ENCODE measurements around the gene MAN1A2. TPM values are rescaled to one million over a fixed set of nuclear protein-coding genes. Genes with fewer than 3 reads are reported as not detected.

MAN1A2 gene
- polyA plus RNA-seq, 3 donors, result 47.2 to 51.4 (median 48.7) TPM

GRCh38 chr1:117481410-117481809 is 114.2 kb downstream of the MAN1A2 start:
- no peak for DNase-seq (ENCODE audit: low read depth in 3 of 3, low spot score in 2 of 3)

- DNase-seq (ENCODE audit: low read depth in 3 of 3, low spot score in 2 of 3), result no peak
These were observed 126.7 kb downstream of the MAN1A2 start for GRCh38 chr1:117493906-117494305.

- DNase-seq (ENCODE audit: low read depth in 3 of 3, low spot score in 2 of 3), result no peak
These were observed 127.8 kb downstream of the MAN1A2 start for GRCh38 chr1:117495068-117495467.

GRCh38 chr1:117499071-117499470 is 131.8 kb downstream of the MAN1A2 start:
- no peak for DNase-seq (ENCODE audit: low read depth in 3 of 3, low spot score in 2 of 3)

GRCh38 chr1:117500584-117500983 is 133.3 kb downstream of the MAN1A2 start:
- DNase-seq (ENCODE audit: low read depth in 3 of 3, low spot score in 2 of 3), result no peak

- no peak for DNase-seq (ENCODE audit: low read depth in 3 of 3, low spot score in 2 of 3)
These were observed 134.0 kb downstream of the MAN1A2 start for GRCh38 chr1:117501281-117501680.

- no peak for DNase-seq (ENCODE audit: low read depth in 3 of 3, low spot score in 2 of 3)
These were observed 144.0 kb downstream of the MAN1A2 start for GRCh38 chr1:117511273-117511672.

- DNase-seq (ENCODE audit: low read depth in 3 of 3, low spot score in 2 of 3), result peak in 1 of 3 donors; percentile 13
These were observed 145.6 kb downstream of the MAN1A2 start for GRCh38 chr1:117512728-117513321.

GRCh38 chr1:117523111-117523510 is 155.9 kb downstream of the MAN1A2 start:
- no peak for DNase-seq (ENCODE audit: low read depth in 3 of 3, low spot score in 2 of 3)

GRCh38 chr1:117527074-117527473 is 159.8 kb downstream of the MAN1A2 start:
- no peak for DNase-seq (ENCODE audit: low read depth in 3 of 3, low spot score in 2 of 3)

- no peak for DNase-seq (ENCODE audit: low read depth in 3 of 3, low spot score in 2 of 3)
These were observed 160.4 kb downstream of the MAN1A2 start for GRCh38 chr1:117527566-117528102.

- DNase-seq (ENCODE audit: low read depth in 3 of 3, low spot score in 2 of 3), result no peak
These were observed 162.4 kb downstream of the MAN1A2 start for GRCh38 chr1:117529683-117530082.

GRCh38 chr1:117531222-117531621 is 164.0 kb downstream of the MAN1A2 start:
- no peak for DNase-seq (ENCODE audit: low read depth in 3 of 3, low spot score in 2 of 3)

GRCh38 chr1:117534995-117535467 is 167.8 kb downstream of the MAN1A2 start:
- peak; percentile 32 to 47 (median 43) for DNase-seq (ENCODE audit: low read depth in 3 of 3, low spot score in 2 of 3)

- DNase-seq (ENCODE audit: low read depth in 3 of 3, low spot score in 2 of 3), result no peak
These were observed 168.6 kb downstream of the MAN1A2 start for GRCh38 chr1:117535821-117536220.

GRCh38 chr1:117537291-117537920 is 170.2 kb downstream of the MAN1A2 start:
- no peak for DNase-seq (ENCODE audit: low read depth in 3 of 3, low spot score in 2 of 3)

- DNase-seq (ENCODE audit: low read depth in 3 of 3, low spot score in 2 of 3), result no peak
These were observed 173.3 kb downstream of the MAN1A2 start for GRCh38 chr1:117540532-117540931.

- no peak for DNase-seq (ENCODE audit: low read depth in 3 of 3, low spot score in 2 of 3)
These were observed 173.8 kb downstream of the MAN1A2 start for GRCh38 chr1:117541003-117541402.

- DNase-seq (ENCODE audit: low read depth in 3 of 3, low spot score in 2 of 3), result no peak
These were observed 174.3 kb downstream of the MAN1A2 start for GRCh38 chr1:117541585-117541984.

- no peak for DNase-seq (ENCODE audit: low read depth in 3 of 3, low spot score in 2 of 3)
These were observed 177.4 kb downstream of the MAN1A2 start for GRCh38 chr1:117544509-117545109.

GRCh38 chr1:117546467-117546866 is 179.2 kb downstream of the MAN1A2 start:
- no peak for DNase-seq (ENCODE audit: low read depth in 3 of 3, low spot score in 2 of 3)

- DNase-seq (ENCODE audit: low read depth in 3 of 3, low spot score in 2 of 3), result no peak
These were observed 186.2 kb downstream of the MAN1A2 start for GRCh38 chr1:117553471-117553870.
